Right cardiac atrium (tissue), 5 donors: ENCODE measurements around the gene KCNIP3. TPM values are rescaled to one million over a fixed set of nuclear protein-coding genes. Genes with fewer than 3 reads are reported as not detected.

Experiments used
- ATAC-seq, 2 donors: fragments of 200-7000 bp; cut with Tn5 transposase; one replicate each; pipeline versions ENCODE4 v1.8.0 to v1.9.1; 2020; ENCODE audit warnings: moderate library complexity in 2 of 2, mild to moderate bottlenecking in 1 of 2
- DNase-seq, 3 donors: peaks; one replicate each; pipeline ENCODE4 v3.0.0-alpha.2; 2020
- H3K27ac ChIP-seq: one replicate; pipeline ENCODE4 v1.5.1; 2013; ENCODE audit warnings: mild to moderate bottlenecking, low read length, control low read depth, moderate library complexity
- H3K27me3 ChIP-seq: one replicate; pipeline ENCODE4 v1.6.1; 2013; ENCODE audit not compliant: control insufficient read depth, insufficient read depth
- H3K4me1 ChIP-seq: one replicate; pipeline ENCODE4 v1.6.1; 2013; ENCODE audit warnings: low read length; ENCODE audit not compliant: control insufficient read depth, insufficient read depth
- H3K4me3 ChIP-seq: one replicate; pipeline ENCODE4 v1.5.1; 2013; ENCODE audit warnings: low read length, control low read depth
- H3K9me3 ChIP-seq: one replicate; pipeline ENCODE4 v1.6.1; 2013; ENCODE audit warnings: low read length; ENCODE audit not compliant: control insufficient read depth
- WGBS: extraction: QIAGEN DNeasy Blood & Tissue Kit; methylation state at CpG from one replicate; pipeline ENCODE4 v1.1.7; 2013; 5-methylcytosine and 5-hydroxymethylcytosine counted together
- intact Hi-C, 4 donors: fragments of 100-400 bp; cut with DNase I; formaldehyde crosslinking; loops; one replicate each; pipeline versions ENCODE4 v1.11.0 to v1.14.0; 2022 to 2023
- polyA plus RNA-seq: library from polyadenylated mRNA; stranded (reverse); fragments of 200-250 nt; gene quantifications from one replicate; pipeline ENCODE4 v1.2.3, GENCODE V29; 2013
- total RNA-seq, 4 donors: library from RNA; stranded (reverse); fragmentation: NEBNext Ultra II Directional; extraction: Animal tissue kit (Norgen Biotek cat#: 25700); gene quantifications; one replicate each; pipeline ENCODE4 v1.2.1, GENCODE V29; 2021
- donor health status: healthy with polysubstance abuse.
- donor health status: DM: no; HTN: yes; CAD: no.
- donor health status: DM: no; HTN: no; CAD: no.
- donor health status: DM: no; HTN: yes; CAD: no; lungs with severe emphysema.
- donor health status: DM: yes; HTN: yes; CAD: no.

Gene KCNIP3
- total and polyA plus RNA-seq, 5 donors, result 1.9 to 5.9 (median 3.4) TPM

GRCh38 chr2:95325590-95326432 is 28.7 kb downstream of the KCNIP3 start:
- ATAC-seq (no peak), DNase-seq (no peak)
- no peak overlapping the region for H3K4me3 ChIP-seq
- no peaks in the 10 kb centered on the region for H3K4me1 ChIP-seq
- intact Hi-C loops, result no loop called here
- no peaks in the 10 kb centered on the region for H3K9me3 ChIP-seq
- no peak overlapping the region for H3K27ac ChIP-seq
- no peaks in the 10 kb centered on the region for H3K27me3 ChIP-seq
- WGBS, result 95% methylated on average over 10 of the region's 10 CpGs

- 92% methylated on average over 30 of the region's 30 CpGs for WGBS
- ATAC-seq, result no peak
- Histone ChIP-seq H3K4me3 (no peak overlapping the region), H3K27ac (no peak overlapping the region), H3K9me3 (no peaks in the 10 kb centered on the region), H3K4me1 (no peaks in the 10 kb centered on the region), H3K27me3 (no peaks in the 10 kb centered on the region)
- peak in 2 of 3 donors; percentile 24 to 51 for DNase-seq
- intact Hi-C loops, result no loop called here
These were observed 29.4 kb downstream of the KCNIP3 start for GRCh38 chr2:95326433-95327140.

- DNase-seq (peak in 1 of 3 donors; percentile 15), ATAC-seq (no peak)
- Histone ChIP-seq H3K27me3 (no peaks in the 10 kb centered on the region), H3K27ac (no peak overlapping the region), H3K4me1 (no peaks in the 10 kb centered on the region), H3K4me3 (no peak overlapping the region), H3K9me3 (no peaks in the 10 kb centered on the region)
- WGBS, result 71% methylated on average over 7 of the region's 7 CpGs
- intact Hi-C loops, result no loop called here
These were observed 30.7 kb downstream of the KCNIP3 start for GRCh38 chr2:95327861-95328260.

GRCh38 chr2:95328358-95329125 is 31.4 kb downstream of the KCNIP3 start:
- peak in 1 of 3 donors; percentile 19 for DNase-seq

GRCh38 chr2:95329401-95329800 is 32.3 kb downstream of the KCNIP3 start:
- ATAC-seq (no peak), DNase-seq (peak in 1 of 3 donors; percentile 45)
- Histone ChIP-seq H3K4me1 (no peaks in the 10 kb centered on the region), H3K27me3 (no peaks in the 10 kb centered on the region), H3K4me3 (no peak overlapping the region), H3K27ac (no peak overlapping the region), H3K9me3 (no peaks in the 10 kb centered on the region)
- WGBS, result 93% methylated on average over 14 of the region's 14 CpGs
- intact Hi-C loops, result no loop called here

More at GRCh38 chr2:95328358-95329125, 31.4 kb downstream of the KCNIP3 start:
- WGBS, result 56% methylated on average over 15 of the region's 15 CpGs
- intact Hi-C loops, result no loop called here
- no peak for ATAC-seq
- H3K4me1 ChIP-seq, result no peaks in the 10 kb centered on the region
- H3K27me3 ChIP-seq, result no peaks in the 10 kb centered on the region
- no peak overlapping the region for H3K27ac ChIP-seq
- no peaks in the 10 kb centered on the region for H3K9me3 ChIP-seq
- no peak overlapping the region for H3K4me3 ChIP-seq

GRCh38 chr2:95329891-95330793 is 33.0 kb downstream of the KCNIP3 start:
- Histone ChIP-seq H3K27ac (no peak overlapping the region), H3K4me3 (no peak overlapping the region), H3K9me3 (no peaks in the 10 kb centered on the region), H3K27me3 (no peaks in the 10 kb centered on the region), H3K4me1 (no peaks in the 10 kb centered on the region)
- DNase-seq (peak in 1 of 3 donors; percentile 47), ATAC-seq (no peak)
- intact Hi-C loops, result no loop called here
- 76% methylated on average over 23 of the region's 23 CpGs for WGBS

GRCh38 chr2:95330794-95331338 is 33.7 kb downstream of the KCNIP3 start:
- ATAC-seq (no peak), DNase-seq (peak in 1 of 3 donors; percentile 35)
- Histone ChIP-seq H3K4me1 (no peaks in the 10 kb centered on the region), H3K4me3 (no peak overlapping the region), H3K27ac (no peak overlapping the region), H3K9me3 (no peaks in the 10 kb centered on the region), H3K27me3 (no peaks in the 10 kb centered on the region)
- intact Hi-C loops, result no loop called here
- 85% methylated on average over 11 of the region's 11 CpGs for WGBS

GRCh38 chr2:95331606-95332005 is 34.5 kb downstream of the KCNIP3 start:
- peak in 1 of 3 donors; percentile 21 for DNase-seq
- intact Hi-C loops, result no loop called here
- 86% methylated on average over 10 of the region's 10 CpGs for WGBS

GRCh38 chr2:95332036-95332435 is 34.9 kb downstream of the KCNIP3 start:
- Histone ChIP-seq H3K27me3 (no peaks in the 10 kb centered on the region), H3K4me3 (no peak overlapping the region), H3K9me3 (no peaks in the 10 kb centered on the region), H3K4me1 (no peaks in the 10 kb centered on the region), H3K27ac (no peak overlapping the region)
- 94% methylated on average over 8 of the region's 8 CpGs for WGBS
- ATAC-seq (no peak), DNase-seq (peak in 1 of 3 donors; percentile 8)
- intact Hi-C loops, result no loop called here

More at GRCh38 chr2:95331606-95332005, 34.5 kb downstream of the KCNIP3 start:
- no peak for ATAC-seq
- no peaks in the 10 kb centered on the region for H3K27me3 ChIP-seq
- no peak overlapping the region for H3K4me3 ChIP-seq
- no peak overlapping the region for H3K27ac ChIP-seq
- H3K9me3 ChIP-seq, result no peaks in the 10 kb centered on the region
- no peaks in the 10 kb centered on the region for H3K4me1 ChIP-seq

GRCh38 chr2:95333056-95333455 is 35.9 kb downstream of the KCNIP3 start:
- no peak for ATAC-seq
- Histone ChIP-seq H3K27ac (no peak overlapping the region), H3K27me3 (no peaks in the 10 kb centered on the region), H3K4me1 (no peaks in the 10 kb centered on the region), H3K4me3 (no peak overlapping the region), H3K9me3 (no peaks in the 10 kb centered on the region)
- intact Hi-C loops, result no loop called here
- 82% methylated on average over 7 of the region's 7 CpGs for WGBS
- no peak for DNase-seq
